GM10847 (cell line): ENCODE data around the gene GGTLC3.
"Not testable (repeated sequence)": the region's sequence is repeated elsewhere in the genome, so short reads cannot be mapped to it uniquely, and the experiment has no call there.

Experiments used
- POLR2A ChIP-seq: IDR thresholded peaks from 2 replicates; pipeline ENCODE4 v1.6.1; 2011; ENCODE audit not compliant: insufficient read length; ENCODE audit errors: extremely low read depth

GGTLC3 gene

DNA sequence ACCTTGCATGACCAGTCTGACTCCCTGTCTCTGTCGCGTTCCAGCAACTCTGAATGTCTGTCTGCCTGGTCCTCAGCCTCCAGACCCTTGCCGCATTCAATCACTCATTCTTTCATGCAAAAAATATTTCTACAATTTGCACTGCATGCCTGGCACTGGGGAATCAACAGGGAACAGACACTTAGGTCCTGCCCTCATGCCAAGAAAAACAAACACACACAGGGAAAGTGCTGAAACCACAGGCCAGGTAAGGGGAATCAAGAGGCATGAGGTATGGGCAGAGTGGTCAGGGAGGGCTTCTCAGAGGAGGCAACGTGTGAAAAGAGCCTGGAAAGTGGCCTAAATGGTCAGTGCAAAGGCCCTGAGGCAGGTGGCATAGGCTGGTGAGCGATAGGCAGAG, at the start of gene GGTLC3:
Gene GGTLC3, minus strand, starts transcription at position 101 of the 400 bp plus-strand sequence. CDS start 264 bp downstream, outside the sequence.
- not testable (repeated sequence) for TF ChIP-seq POLR2A

GRCh38 chr22:18527752-18528596, 10.0 kb upstream of the GGTLC3 start, which contains the start of gene TMEM191B:
Gene TMEM191B, plus strand, starts transcription at chr22:18527802. Its CDS starts 179 bp downstream, at chr22:18527981.
- not testable (repeated sequence) for TF ChIP-seq POLR2A
